B cell (primary cell): ENCODE results near the gene PLAAT5.

Experiments
- EZH2 ChIP-seq: IDR thresholded peaks from 2 replicates; pipeline ENCODE4 v1.6.1; 2012; ENCODE audit warnings: borderline replicate concordance, low read depth, mild to moderate bottlenecking, moderate library complexity, low read length; ENCODE audit not compliant: insufficient read depth, poor library complexity, severe bottlenecking
- TF ChIP-seq, protein P1 (sequence below): fragments of 200-600 bp; IDR thresholded peaks from one replicate; pipeline ENCODE4 v1.8.0; 2022; ENCODE audit warnings: antibody characterized with exemption, mild to moderate bottlenecking

DNA sequence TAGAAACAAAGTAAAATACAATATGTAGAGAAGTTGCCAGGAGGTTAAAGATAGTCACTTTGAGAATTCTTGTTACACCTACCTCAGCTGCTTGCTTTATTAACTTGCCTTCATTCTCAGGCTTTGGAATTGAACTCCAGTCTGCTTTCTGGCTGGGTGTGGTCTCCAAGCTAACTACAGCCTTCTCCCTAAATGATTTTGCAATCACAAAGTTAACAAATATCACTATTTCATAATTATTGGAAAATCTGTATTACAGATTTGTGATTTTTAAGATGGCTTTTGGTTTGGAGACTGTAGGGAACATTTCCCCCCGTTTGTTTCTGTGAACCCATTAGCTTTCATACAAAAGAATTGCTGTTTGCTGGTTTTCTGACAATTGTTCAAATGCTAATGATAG is 2.2 kb downstream of the PLAAT5 start:
- TF ChIP-seq, protein P1, sequence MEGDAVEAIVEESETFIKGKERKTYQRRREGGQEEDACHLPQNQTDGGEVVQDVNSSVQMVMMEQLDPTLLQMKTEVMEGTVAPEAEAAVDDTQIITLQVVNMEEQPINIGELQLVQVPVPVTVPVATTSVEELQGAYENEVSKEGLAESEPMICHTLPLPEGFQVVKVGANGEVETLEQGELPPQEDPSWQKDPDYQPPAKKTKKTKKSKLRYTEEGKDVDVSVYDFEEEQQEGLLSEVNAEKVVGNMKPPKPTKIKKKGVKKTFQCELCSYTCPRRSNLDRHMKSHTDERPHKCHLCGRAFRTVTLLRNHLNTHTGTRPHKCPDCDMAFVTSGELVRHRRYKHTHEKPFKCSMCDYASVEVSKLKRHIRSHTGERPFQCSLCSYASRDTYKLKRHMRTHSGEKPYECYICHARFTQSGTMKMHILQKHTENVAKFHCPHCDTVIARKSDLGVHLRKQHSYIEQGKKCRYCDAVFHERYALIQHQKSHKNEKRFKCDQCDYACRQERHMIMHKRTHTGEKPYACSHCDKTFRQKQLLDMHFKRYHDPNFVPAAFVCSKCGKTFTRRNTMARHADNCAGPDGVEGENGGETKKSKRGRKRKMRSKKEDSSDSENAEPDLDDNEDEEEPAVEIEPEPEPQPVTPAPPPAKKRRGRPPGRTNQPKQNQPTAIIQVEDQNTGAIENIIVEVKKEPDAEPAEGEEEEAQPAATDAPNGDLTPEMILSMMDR = no peak
- no peak for TF ChIP-seq EZH2
